HG03064 (cell line): ENCODE results near the gene SPATA25.

Source experiments
- ATAC-seq: cut with Tn5 transposase; IDR thresholded peaks from one replicate; pipeline ENCODE4 v1.9.1; 2021; ENCODE audit warnings: low read depth; ENCODE audit not compliant: unreplicated experiment

Gene SPATA25

DNA sequence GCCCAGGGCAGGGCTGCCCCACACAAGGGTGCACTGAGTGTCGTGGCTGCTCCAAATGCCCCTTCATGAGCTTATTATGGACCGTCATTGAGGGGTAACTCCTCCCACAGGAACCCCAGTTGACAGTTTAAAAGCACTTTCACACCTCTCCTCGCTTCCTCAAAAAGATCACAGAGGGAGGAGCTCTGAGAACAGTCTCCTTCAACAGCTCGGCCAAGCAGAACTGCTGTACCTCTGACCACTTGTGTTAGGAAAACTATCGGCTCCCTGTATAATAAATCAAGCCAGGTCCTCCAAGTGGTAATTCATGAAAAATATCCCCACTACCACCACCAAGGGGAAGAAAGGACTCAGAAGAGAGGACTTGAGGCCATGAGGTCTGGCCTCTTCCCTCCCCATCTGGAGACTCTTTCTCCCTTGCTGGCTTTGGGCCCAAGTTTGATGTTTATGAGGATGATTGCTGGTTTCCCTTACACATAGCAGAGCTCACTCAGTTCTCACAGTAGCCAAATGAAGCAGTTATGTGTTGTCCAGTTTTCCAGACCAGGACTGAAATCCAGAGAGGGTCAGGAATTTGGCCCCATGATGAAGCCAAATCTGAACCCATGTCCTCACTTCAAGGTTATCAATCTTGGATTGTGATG lies 45.1 kb downstream of the SPATA25 start:
- ATAC-seq = no peak

DNA sequence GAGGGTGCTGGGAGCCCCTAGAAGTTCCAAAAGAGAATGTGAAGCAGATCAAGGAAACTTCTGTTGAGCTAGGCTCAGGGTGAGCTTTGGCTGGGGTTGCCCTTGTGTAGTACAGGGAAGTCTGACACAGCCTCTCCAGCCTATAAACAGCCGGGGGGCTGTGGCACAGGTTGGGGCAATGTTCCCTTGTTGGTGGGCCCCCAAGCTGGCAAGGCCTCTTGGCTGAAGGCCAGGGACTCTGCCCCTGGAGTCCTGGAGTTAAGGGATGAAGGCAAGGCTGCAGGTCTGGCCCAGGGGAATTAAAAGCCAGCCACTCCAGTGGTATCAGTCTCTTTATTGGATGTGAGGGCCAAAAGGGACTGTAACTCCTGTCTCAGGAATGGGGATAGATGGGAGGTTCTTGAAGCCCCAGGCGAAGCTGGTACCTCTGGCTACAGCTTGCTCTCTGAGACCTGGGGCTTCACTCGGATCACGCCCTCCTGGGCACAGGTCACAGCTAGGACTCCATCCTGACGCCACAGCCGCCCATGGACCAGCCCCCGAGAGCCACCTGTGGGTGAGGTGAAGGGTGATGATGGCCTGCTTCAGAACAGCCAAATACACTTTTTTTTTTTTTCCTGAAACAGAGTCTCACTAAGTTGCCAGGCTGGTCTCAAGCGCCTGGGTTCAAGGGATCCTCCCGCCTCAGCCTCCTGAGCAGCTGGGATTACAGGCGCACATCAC lies 45.9 kb downstream of the SPATA25 start:
- ATAC-seq = no peak

DNA sequence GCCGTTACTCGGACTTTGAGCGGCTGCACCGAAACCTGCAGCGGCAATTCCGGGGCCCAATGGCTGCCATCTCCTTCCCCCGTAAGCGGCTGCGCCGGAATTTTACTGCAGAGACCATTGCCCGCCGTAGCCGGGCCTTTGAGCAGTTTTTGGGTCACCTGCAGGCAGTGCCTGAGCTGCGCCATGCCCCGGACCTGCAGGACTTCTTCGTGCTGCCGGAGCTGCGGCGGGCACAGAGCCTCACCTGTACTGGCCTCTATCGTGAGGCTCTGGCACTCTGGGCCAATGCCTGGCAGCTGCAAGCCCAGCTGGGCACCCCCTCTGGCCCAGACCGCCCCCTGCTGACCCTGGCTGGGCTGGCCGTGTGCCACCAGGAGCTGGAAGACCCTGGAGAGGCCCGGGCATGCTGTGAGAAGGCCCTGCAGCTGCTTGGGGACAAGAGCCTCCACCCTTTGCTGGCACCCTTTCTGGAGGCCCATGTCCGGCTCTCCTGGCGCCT lies 46.7 kb downstream of the SPATA25 start:
- no peak for ATAC-seq

DNA sequence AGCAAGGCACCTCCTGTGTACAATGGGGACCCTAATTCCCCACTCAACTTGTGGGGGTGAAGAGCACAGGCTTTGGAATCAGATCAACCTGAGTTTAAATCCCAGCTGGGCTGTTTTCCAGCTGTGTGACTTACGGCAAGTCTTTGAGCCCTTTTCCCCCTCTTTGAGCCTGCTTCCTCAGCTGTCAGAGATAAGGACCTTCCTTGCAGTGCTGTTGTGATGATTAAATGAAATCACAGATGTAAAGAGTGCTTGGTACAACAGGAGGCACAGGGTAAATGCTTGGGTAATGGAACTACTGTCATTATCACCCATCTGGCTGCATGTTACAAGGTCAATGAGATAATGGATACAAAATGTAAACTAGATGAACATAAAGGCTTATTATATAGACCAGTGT lies 50.6 kb downstream of the SPATA25 start:
- no peak for ATAC-seq
